Stimulated activated CD8-positive, alpha-beta memory T cell treated with anti-CD3 and anti-CD28 coated beads, Interleukin-12 subunit alpha, Interleukin-12 subunit beta, amount 100 ng/mL, for 24 hours (primary cell): Measurements from ENCODE around the gene C1orf159.

Experiments used
- DNase-seq: peaks from one replicate; pipeline ENCODE4 v3.0.0-alpha.2; 2020; ENCODE audit errors: extremely low read depth

C1orf159 gene

GRCh38 chr1:1132042-1132950 is 16.4 kb upstream of the C1orf159 start:
- no peak for DNase-seq

- DNase-seq = no peak
These were observed 14.6 kb upstream of the C1orf159 start for GRCh38 chr1:1130206-1131120.

DNA sequence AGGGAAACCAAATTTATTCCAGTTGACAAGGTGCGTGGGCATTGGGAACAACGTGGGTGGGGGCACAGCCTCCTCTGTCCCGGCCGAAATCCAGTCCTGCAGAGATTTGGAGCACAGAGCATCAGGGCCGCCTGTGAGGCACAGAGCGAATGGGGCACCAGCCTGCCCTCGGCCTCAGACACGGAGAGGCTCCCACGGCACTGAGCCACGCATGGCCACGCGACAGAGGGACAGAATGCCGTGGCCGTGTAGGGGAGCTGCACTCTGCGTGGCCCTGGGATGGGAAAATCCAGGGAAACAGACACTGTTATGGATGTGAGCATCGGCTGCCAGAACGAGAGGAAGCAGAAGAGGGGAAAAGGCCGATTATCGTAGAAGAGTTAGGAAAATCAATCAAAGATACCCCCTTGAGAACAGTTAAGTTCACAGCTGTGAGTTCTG is 13.5 kb upstream of the C1orf159 start:
- DNase-seq = no peak

GRCh38 chr1:1128454-1129139 is 12.7 kb upstream of the C1orf159 start:
- DNase-seq = no peak

- no peak for DNase-seq
These were observed 11.9 kb upstream of the C1orf159 start for GRCh38 chr1:1127551-1128451.

DNA sequence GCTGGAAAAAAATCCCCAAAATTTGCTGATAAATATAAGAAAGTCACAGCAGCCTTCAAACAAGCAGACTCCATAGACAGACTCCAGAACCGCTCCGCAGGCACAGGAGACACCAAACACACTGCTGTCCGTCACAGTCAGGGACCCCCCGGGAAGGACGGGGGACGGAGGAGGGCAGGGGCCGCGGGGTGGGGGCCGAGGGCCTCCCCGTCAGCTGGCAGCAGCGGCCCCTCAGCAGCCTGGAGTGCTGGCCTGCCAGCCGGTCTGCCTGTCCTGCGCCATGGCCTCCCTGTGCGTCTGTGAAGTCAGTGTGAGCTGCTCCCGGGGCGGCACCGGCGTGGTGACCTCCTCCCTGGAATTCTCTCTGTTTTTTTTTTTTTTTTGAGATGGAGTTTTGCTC is 10.1 kb upstream of the C1orf159 start:
- no peak for DNase-seq

DNA sequence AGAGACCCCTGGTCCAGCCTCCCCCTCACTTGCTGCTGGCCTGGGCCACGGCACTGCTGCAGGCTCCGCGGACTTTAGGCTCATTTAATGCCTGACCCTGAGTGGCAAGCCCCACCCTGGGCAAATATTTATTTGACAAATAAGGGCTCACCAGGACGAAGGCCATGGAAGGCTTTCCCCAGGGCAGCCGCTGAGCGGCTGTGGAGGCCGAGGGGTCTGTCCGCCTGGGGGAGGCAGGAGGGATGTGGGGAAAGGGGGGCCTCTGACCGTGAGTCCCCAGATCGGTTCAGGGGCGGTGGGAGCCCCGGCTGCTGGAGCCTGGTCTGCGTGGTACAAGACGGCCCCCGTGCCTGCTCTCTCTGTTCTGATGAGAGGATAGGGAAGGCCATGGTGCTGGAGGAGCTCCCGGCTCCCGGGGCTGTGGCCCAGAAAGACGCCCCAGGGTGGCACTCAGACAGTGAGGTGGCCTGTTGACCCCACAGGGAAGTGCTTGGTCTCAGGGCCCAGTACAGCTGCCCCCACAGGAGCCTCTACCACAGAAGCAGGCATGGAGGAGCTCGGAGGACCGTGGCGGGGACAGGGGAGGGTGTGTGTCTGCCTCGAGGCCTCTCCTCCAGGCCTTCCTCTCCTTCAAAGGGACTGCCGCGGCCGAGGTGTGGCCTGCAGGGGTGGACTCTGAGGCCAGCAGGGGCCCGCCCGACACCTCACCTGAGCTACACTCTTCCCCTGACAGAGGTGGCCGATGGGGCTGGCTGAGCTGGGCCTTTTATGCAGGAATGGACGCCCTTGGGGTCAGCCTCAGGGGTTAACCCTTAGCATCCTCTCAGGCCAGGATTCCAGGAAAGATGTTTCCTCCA is 9.1 kb upstream of the C1orf159 start:
- DNase-seq = no peak

DNA sequence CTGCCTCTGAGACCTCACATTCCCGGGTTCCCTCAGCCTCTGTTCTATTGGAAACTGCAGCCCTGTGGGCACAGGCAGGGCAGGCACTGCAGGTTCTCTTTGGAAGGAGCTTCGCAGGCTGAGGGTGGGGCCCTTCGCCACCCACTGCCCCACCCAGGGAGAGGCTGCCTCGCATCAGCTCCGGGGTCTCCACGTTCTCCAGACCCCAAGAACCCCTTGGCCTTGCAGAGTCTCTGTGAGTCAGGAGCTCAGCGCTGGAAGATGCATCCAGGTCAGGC is 8.6 kb upstream of the C1orf159 start:
- no peak for DNase-seq

GRCh38 chr1:1123581-1124507 is 8.0 kb upstream of the C1orf159 start:
- DNase-seq = no peak

- DNase-seq = no peak
These were observed 7.1 kb upstream of the C1orf159 start for GRCh38 chr1:1122981-1123480.

DNA sequence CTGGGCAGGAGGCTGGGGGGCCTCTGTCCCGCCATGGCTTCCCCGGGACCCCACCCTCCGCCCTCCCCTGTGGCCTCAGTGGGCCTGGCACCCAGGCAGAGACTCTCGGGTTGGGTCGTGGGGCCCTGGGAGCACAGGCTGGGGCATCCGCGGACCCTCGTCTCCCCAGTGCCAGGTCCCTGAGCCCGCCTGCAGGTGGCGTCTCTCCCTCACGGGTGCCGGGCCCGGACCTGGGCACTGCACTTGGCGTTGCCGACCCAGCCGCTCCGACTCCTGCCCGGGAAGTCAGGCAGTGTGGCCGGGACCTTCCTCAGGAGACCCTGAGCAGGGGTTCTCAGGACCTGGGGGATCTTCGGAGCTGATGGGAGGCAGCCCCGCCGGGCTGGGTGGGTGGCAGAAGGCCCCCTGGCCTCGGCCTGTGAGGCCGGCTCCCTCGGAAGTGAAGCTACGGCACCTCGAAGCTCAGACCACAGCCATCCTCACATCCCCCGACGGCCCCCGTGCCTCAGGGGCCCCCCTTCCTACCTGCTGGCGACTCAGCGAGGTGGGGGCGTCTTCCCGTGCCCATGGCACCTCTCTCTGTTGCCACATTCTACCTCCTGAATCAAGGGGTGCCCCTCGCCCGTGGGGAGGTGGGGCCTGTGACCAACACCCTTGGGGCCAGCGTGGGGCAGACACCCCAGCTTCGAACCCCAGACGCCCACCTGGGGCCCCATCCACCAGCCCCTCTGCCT is 6.4 kb upstream of the C1orf159 start:
- peak; percentile 57 for DNase-seq

DNA sequence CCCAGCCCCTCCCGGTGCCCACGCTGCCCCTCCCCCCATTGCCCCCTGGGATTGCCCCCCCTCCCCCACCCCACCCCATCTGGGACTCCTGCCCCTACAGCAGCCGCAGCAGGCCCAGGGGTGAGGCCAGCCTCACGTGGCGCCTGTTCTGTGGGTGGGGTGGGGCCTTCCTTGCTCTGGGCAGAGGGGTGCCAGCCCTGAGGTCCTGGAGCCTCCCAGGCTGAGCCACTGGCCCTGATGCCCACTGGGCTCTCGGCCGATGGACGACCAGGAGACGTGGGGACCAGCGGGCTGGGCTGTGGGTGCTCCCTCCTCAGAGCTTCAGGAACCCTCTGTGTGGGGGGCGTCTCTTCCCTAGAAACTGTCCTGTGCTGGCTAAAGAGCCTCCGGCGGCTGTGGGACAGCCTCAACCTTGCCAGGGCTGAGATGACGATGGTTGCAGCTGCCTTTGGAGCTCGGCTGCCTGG is 5.8 kb upstream of the C1orf159 start:
- no peak for DNase-seq

DNA sequence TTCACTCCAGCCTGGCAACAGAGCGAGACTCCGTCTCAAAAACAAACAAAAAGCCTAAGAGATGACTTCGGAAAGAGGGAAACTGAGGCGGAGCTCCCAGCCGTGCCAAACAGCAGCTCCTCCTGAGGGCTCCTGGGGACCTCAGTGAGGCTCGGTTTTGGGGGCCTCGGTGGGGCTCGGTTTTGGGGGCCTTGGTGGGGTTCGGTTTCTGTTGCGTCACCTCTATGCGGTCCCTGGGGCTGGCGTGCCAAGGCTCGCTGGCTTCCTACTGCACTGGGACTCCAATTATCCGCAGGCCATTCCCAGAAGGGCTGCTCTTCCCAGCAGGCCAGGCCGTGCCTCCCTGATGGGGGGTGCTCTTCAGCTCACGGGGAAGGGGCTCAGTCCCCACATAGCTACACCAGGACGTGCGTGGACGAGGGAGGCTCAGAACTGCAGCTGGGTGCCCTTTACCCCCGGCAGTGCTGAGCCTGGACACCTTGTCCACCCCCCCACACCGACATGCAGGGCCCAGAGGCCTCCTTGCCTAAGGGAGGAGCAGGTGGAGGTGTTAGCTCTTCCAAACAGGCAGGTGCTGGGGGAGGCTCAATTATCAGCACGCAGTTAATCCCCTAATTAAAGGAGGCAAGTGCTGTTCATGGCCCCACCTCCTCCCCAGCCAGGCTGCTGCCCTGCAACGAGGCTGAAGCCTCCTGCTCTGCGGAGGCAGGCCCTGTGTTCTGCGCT is 5.1 kb upstream of the C1orf159 start:
- DNase-seq = no peak

- no peak for DNase-seq
These were observed 4.2 kb upstream of the C1orf159 start for GRCh38 chr1:1120096-1120495.

GRCh38 chr1:1119272-1119890 is 3.5 kb upstream of the C1orf159 start:
- DNase-seq = no peak

GRCh38 chr1:1118876-1119220 is 3.0 kb upstream of the C1orf159 start:
- DNase-seq = no peak
